Nephron progenitor cell (in vitro differentiated cells): ENCODE data around the gene AP3M1.

Experiments used
- DNase-seq: peaks from one replicate; pipeline ENCODE4 v3.0.0; 2021
- H3K27ac Mint-ChIP-seq: 2 replicates; pipeline ENCODE4 v1.8.0; 2021; ENCODE audit warnings: mild to moderate bottlenecking, moderate library complexity, mixed read lengths
- H3K27me3 Mint-ChIP-seq: 2 replicates; pipeline ENCODE4 v1.8.0; 2021; ENCODE audit warnings: mild to moderate bottlenecking, low read depth, mixed read lengths; ENCODE audit not compliant: poor library complexity
- H3K36me3 Mint-ChIP-seq: 2 replicates; pipeline ENCODE4 v1.8.0; 2021; ENCODE audit warnings: low read depth, mixed read lengths
- H3K4me1 Mint-ChIP-seq: 2 replicates; pipeline ENCODE4 v1.8.0; 2021; ENCODE audit warnings: mixed read lengths
- H3K4me3 Mint-ChIP-seq: 2 replicates; pipeline ENCODE4 v1.8.0; 2021; ENCODE audit warnings: mild to moderate bottlenecking, moderate library complexity, mixed read lengths
- H3K9me3 Mint-ChIP-seq: 2 replicates; pipeline ENCODE4 v1.8.0; 2021; ENCODE audit warnings: mild to moderate bottlenecking, moderate library complexity, mixed read lengths
- TF ChIP-seq, protein P1 (sequence below): fragments of 200-600 bp; sonication (generic); IDR thresholded peaks from 2 replicates; pipeline ENCODE4 v1.5.0; 2021; ENCODE audit warnings: antibody characterized with exemption

The AP3M1 gene

GRCh38 chr10:74079936-74080590, 70.6 kb downstream of the AP3M1 start:
- Mint-ChIP-seq H3K4me1 (peaks cover 5% of the 10 kb centered on the region), H3K9me3 (no peaks in the 10 kb centered on the region), H3K36me3 (peaks cover 15% of the 10 kb centered on the region), H3K27me3 (no peaks in the 10 kb centered on the region), H3K4me3 (no peak overlapping the region), H3K27ac (no peak overlapping the region)
- no peak for DNase-seq
- TF ChIP-seq, protein P1, sequence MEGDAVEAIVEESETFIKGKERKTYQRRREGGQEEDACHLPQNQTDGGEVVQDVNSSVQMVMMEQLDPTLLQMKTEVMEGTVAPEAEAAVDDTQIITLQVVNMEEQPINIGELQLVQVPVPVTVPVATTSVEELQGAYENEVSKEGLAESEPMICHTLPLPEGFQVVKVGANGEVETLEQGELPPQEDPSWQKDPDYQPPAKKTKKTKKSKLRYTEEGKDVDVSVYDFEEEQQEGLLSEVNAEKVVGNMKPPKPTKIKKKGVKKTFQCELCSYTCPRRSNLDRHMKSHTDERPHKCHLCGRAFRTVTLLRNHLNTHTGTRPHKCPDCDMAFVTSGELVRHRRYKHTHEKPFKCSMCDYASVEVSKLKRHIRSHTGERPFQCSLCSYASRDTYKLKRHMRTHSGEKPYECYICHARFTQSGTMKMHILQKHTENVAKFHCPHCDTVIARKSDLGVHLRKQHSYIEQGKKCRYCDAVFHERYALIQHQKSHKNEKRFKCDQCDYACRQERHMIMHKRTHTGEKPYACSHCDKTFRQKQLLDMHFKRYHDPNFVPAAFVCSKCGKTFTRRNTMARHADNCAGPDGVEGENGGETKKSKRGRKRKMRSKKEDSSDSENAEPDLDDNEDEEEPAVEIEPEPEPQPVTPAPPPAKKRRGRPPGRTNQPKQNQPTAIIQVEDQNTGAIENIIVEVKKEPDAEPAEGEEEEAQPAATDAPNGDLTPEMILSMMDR, result no peak

DNA sequence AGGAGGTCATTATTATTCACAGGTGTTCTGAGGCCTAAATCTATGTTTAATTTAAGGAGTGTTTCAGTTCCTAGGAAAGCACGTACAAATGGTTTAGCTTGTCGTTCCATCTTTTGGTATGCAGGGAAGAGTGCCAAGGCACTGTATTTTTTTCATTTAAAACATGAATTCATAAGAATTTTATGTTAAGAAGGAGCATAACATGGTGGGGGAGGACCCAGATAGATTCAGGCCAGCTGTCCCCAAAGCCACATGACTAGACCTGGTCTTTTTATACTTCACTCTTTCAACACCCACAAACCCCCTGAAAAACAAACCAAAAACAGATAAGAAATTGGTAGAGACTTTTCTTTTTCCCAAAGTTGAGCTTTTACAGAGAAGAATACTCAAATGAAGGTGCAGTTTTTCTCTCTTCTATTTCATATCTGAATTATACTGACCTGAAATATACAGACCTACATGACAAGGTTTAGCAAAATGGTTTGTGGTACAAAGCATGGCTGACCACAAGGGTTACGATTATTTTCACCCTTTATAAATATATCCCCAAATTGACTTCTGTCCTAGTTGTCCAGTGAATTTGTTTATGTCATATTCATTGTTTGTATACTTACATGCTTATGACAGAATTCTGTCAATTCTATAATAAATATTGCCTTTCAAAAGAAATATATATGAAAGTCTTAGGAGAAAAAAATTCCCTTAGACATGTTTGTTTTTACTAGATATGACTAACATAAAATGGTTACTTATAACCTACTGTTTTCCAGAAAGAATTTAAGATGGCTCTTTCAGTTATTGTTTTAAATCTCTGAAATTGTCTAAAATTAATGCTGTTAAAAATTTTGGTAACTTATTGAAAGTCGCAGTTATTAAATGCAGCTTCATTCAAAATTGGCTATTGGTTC, 71.3 kb downstream of the AP3M1 start:
- H3K36me3 Mint-ChIP-seq, result peaks cover 20% of the 10 kb centered on the region
- H3K4me3 Mint-ChIP-seq, result no peak overlapping the region
- H3K4me1 Mint-ChIP-seq, result peaks cover 5% of the 10 kb centered on the region
- H3K27ac Mint-ChIP-seq, result peak overlapping the region; percentile 40
- TF ChIP-seq, protein P1, result no peak
- H3K27me3 Mint-ChIP-seq, result no peaks in the 10 kb centered on the region
- H3K9me3 Mint-ChIP-seq, result no peaks in the 10 kb centered on the region
- no peak for DNase-seq

- DNase-seq, result no peak
- no peaks in the 10 kb centered on the region for H3K9me3 Mint-ChIP-seq
- H3K36me3 Mint-ChIP-seq, result peaks cover 27% of the 10 kb centered on the region
- peaks cover 5% of the 10 kb centered on the region for H3K4me1 Mint-ChIP-seq
- no peak overlapping the region for H3K27ac Mint-ChIP-seq
- TF ChIP-seq, protein P1, result no peak
- H3K4me3 Mint-ChIP-seq, result no peak overlapping the region
- no peaks in the 10 kb centered on the region for H3K27me3 Mint-ChIP-seq
Observed at GRCh38 chr10:74078037-74078436, 72.6 kb downstream of the AP3M1 start.

- Mint-ChIP-seq H3K4me1 (peaks cover 5% of the 10 kb centered on the region), H3K4me3 (no peak overlapping the region), H3K27me3 (no peaks in the 10 kb centered on the region), H3K27ac (no peak overlapping the region), H3K36me3 (peaks cover 30% of the 10 kb centered on the region), H3K9me3 (no peaks in the 10 kb centered on the region)
- TF ChIP-seq, protein P1, result no peak
- DNase-seq, result no peak
Observed at GRCh38 chr10:74077416-74077815, 73.2 kb downstream of the AP3M1 start.

DNA sequence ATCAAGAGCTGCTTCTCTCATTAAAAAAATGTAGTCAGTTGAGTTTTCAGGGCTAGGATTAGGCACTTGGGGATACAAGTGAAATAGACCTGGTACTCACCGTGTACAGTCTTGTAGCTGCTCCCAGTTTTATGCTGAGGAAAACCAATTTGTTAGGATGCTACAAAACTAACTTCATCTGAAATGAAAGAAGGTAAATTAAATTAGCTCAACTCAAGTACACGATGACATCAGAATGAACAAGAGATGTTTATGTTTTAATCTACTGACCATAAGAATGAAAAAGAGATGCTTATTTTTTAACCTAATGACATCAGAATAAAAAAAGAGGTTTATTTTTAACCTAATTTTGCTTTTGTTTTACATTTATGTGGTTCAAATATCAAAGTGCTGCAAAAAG, 73.7 kb downstream of the AP3M1 start:
- Mint-ChIP-seq H3K27ac (no peak overlapping the region), H3K9me3 (no peaks in the 10 kb centered on the region), H3K36me3 (peaks cover 27% of the 10 kb centered on the region), H3K4me1 (peaks cover 5% of the 10 kb centered on the region), H3K4me3 (no peak overlapping the region), H3K27me3 (no peaks in the 10 kb centered on the region)
- TF ChIP-seq, protein P1, result no peak
- DNase-seq, result no peak
